Vagina (tissue), 2 donors: Measurements from ENCODE around the gene SUDS3.

ENCODE experiments used
- CTCF ChIP-seq, 3 experiments: fragments of 450-650 bp in 2 of 3; fragments of 200-600 bp in 1 of 3; sonication (generic) in 1 of 3; IDR thresholded peaks; one replicate each; pipeline ENCODE4 v1.5.1; 2017 to 2019; ENCODE audit warnings: antibody characterized with exemption in 3 of 3, mild to moderate bottlenecking in 2 of 3, moderate library complexity in 2 of 3
- POLR2AphosphoS5 ChIP-seq, 2 donors: sonication (generic); formaldehyde crosslinking; IDR thresholded peaks; one replicate each; pipeline ENCODE4 v1.9.0; 2017; ENCODE audit warnings: antibody characterized with exemption in 2 of 2, mild to moderate bottlenecking in 2 of 2, low read depth in 1 of 2; ENCODE audit not compliant: insufficient read depth in 1 of 2

- TF ChIP-seq CTCF (IDR thresholded peaks at IDR 0.05) (no peak), POLR2AphosphoS5 (IDR thresholded peaks at IDR 0.05; ENCODE audit: insufficient read depth in 1 of 2, low read depth in 1 of 2) (no peak)
These were observed 40.2 kb upstream of the SUDS3 start for GRCh38 chr12:118336123-118336522.
